H1 (cell line): ENCODE results near the gene LCP1. TPM values are rescaled to one million over a fixed set of nuclear protein-coding genes. Genes with fewer than 3 reads are reported as not detected.

Experiments used
- ASH2L ChIP-seq: fragments of 200-600, 300-600 bp; sonication (generic); IDR thresholded peaks from one replicate; pipeline ENCODE4 v1.7.1; 2017; ENCODE audit warnings: low read length
- BRCA1 ChIP-seq: IDR thresholded peaks from 2 replicates; pipeline ENCODE4 v1.6.1; 2012; ENCODE audit warnings: low read depth, low read length, improper control_type of control experiment
- CTCF ChIP-seq, 3 experiments: IDR thresholded peaks; 1 replicate in 2 of 3; 2 replicates in 1 of 3; pipeline versions ENCODE4 v1.5.1 to v1.6.1; 2011; ENCODE audit warnings: low read length in 3 of 3, mild to moderate bottlenecking in 3 of 3, inconsistent platforms in 2 of 3, low read depth in 1 of 3, moderate library complexity in 1 of 3; ENCODE audit not compliant: insufficient read depth in 1 of 3; ENCODE audit errors: control extremely low read depth in 1 of 3
- EGR1 ChIP-seq: IDR thresholded peaks from 2 replicates; pipeline ENCODE4 v1.6.1; 2011; ENCODE audit warnings: low read depth, low read length, borderline replicate concordance
- POLR2AphosphoS5 ChIP-seq: IDR thresholded peaks from 2 replicates; pipeline ENCODE4 v1.6.1; 2011; ENCODE audit warnings: low read depth, low read length
- RFX5 ChIP-seq: IDR thresholded peaks from 2 replicates; pipeline ENCODE4 v1.6.1; 2011; ENCODE audit warnings: low read depth, low read length, improper control_type of control experiment, borderline replicate concordance
- polyA plus RNA-seq, 7 experiments: library from polyadenylated mRNA; depleted of rRNA in 3 of 7; stranded (reverse) in 5 of 7; unstranded in 2 of 7; fragments of >200 nt in 5 of 7; fragments of 200-250 nt in 2 of 7; gene quantifications; 1 replicate in 5 of 7; 2 replicates in 1 of 7; 4 replicates in 1 of 7; pipeline versions ENCODE4 v1.2.1 to v1.2.3, GENCODE V29; 2011 to 2013; ENCODE audit warnings: missing spikeins in 2 of 7, mixed read lengths in 2 of 7
- total RNA-seq: library from RNA; stranded (reverse); fragmentation: NEBNext Ultra II Directional; extraction: Animal tissue kit (Norgen Biotek cat#: 25700); gene quantifications from 2 replicates; pipeline ENCODE4 v1.2.1, GENCODE V29; 2021

Gene LCP1
- total and polyA plus RNA-seq, 2 of the 8 experiments (the other 6 are each of a cell fraction or from before 2014, with no cell fraction given) = 0.65 to 4.3 TPM

GRCh38 chr13:46111151-46111550 is 70.8 kb downstream of the LCP1 start (continued):
- no peak for TF ChIP-seq EGR1
- TF ChIP-seq POLR2AphosphoS5 = no peak
- no peak for TF ChIP-seq BRCA1
- no peak for TF ChIP-seq ASH2L
- TF ChIP-seq RFX5 = no peak
- no peak for TF ChIP-seq CTCF (IDR thresholded peaks at IDR 0.05; ENCODE audit: control extremely low read depth in 1 of 3, insufficient read depth in 1 of 3, low read depth in 1 of 3, low read length in 3 of 3)
